GM19467 (cell line): ENCODE results near the gene STT3A.
A peak's percentile ranks its signal among the peaks of the same experiment; 100 is the strongest.
"Not testable (repeated sequence)": the region's sequence is repeated elsewhere in the genome, so short reads cannot be mapped to it uniquely, and the experiment has no call there.

Experiments used
- ATAC-seq: cut with Tn5 transposase; IDR thresholded peaks from one replicate; pipeline ENCODE4 v1.9.1; 2021; ENCODE audit warnings: mild to moderate bottlenecking, moderate library complexity; ENCODE audit not compliant: unreplicated experiment

STT3A gene

GRCh38 chr11:125592305-125593113, at the start of gene STT3A:
Gene STT3A, plus strand, starts transcription at chr11:125592852. Its CDS starts 3,064 bp downstream, at chr11:125595916.
- ATAC-seq, result peak; percentile 98

GRCh38 chr11:125550780-125551179, 41.9 kb upstream of the STT3A start:
- ATAC-seq, result no peak

- no peak for ATAC-seq
Observed at GRCh38 chr11:125551835-125552342, 40.8 kb upstream of the STT3A start.

GRCh38 chr11:125552927-125553326, 39.7 kb upstream of the STT3A start:
- no peak for ATAC-seq

GRCh38 chr11:125553357-125553756, 39.3 kb upstream of the STT3A start:
- no peak for ATAC-seq

- no peak for ATAC-seq
Observed at GRCh38 chr11:125554038-125554437, 38.6 kb upstream of the STT3A start.

- ATAC-seq, result no peak
Observed at GRCh38 chr11:125559888-125560287, 32.8 kb upstream of the STT3A start.

- ATAC-seq, result no peak
Observed at GRCh38 chr11:125561924-125562323, 30.7 kb upstream of the STT3A start.

- no peak for ATAC-seq
Observed at GRCh38 chr11:125562430-125562829, 30.2 kb upstream of the STT3A start.

- no peak for ATAC-seq
Observed at GRCh38 chr11:125564357-125564756, 28.3 kb upstream of the STT3A start.

GRCh38 chr11:125566235-125566634, 26.4 kb upstream of the STT3A start:
- ATAC-seq, result no peak

GRCh38 chr11:125568970-125569914, 23.4 kb upstream of the STT3A start, which contains the start of gene EI24:
Gene EI24, plus strand, starts transcription at chr11:125569477. Its CDS starts 3,051 bp downstream, at chr11:125572528.
- ATAC-seq, result peak; percentile 98

GRCh38 chr11:125569915-125570621, 22.6 kb upstream of the STT3A start:
- no peak for ATAC-seq

- ATAC-seq, result no peak
Observed at GRCh38 chr11:125570952-125571351, 21.7 kb upstream of the STT3A start.

- no peak for ATAC-seq
Observed at GRCh38 chr11:125572916-125573315, 19.7 kb upstream of the STT3A start.

GRCh38 chr11:125577181-125577580, 15.5 kb upstream of the STT3A start:
- ATAC-seq, result not testable (repeated sequence)

- ATAC-seq, result no peak
Observed at GRCh38 chr11:125578783-125579182, 13.9 kb upstream of the STT3A start.

GRCh38 chr11:125579811-125580210, 12.8 kb upstream of the STT3A start:
- ATAC-seq, result no peak

- no peak for ATAC-seq
Observed at GRCh38 chr11:125583496-125583895, 9.2 kb upstream of the STT3A start.

- ATAC-seq, result no peak
Observed at GRCh38 chr11:125585487-125585886, 7.2 kb upstream of the STT3A start.

GRCh38 chr11:125586623-125587022, 6.0 kb upstream of the STT3A start:
- no peak for ATAC-seq
